HPDE6-E6E7 (cell line): Measurements from ENCODE around the gene AGPAT3.
"Not testable (repeated sequence)": the region's sequence is repeated elsewhere in the genome, so short reads cannot be mapped to it uniquely, and the experiment has no call there.

Experiments
- DNase-seq: peaks from one replicate; pipeline ENCODE4 v3.0.0; 2011; ENCODE audit warnings: missing footprints; ENCODE audit errors: extremely low spot score

The AGPAT3 gene

GRCh38 chr21:43882952-43883545 is 18.0 kb downstream of the AGPAT3 start:
- DNase-seq = no peak

DNA sequence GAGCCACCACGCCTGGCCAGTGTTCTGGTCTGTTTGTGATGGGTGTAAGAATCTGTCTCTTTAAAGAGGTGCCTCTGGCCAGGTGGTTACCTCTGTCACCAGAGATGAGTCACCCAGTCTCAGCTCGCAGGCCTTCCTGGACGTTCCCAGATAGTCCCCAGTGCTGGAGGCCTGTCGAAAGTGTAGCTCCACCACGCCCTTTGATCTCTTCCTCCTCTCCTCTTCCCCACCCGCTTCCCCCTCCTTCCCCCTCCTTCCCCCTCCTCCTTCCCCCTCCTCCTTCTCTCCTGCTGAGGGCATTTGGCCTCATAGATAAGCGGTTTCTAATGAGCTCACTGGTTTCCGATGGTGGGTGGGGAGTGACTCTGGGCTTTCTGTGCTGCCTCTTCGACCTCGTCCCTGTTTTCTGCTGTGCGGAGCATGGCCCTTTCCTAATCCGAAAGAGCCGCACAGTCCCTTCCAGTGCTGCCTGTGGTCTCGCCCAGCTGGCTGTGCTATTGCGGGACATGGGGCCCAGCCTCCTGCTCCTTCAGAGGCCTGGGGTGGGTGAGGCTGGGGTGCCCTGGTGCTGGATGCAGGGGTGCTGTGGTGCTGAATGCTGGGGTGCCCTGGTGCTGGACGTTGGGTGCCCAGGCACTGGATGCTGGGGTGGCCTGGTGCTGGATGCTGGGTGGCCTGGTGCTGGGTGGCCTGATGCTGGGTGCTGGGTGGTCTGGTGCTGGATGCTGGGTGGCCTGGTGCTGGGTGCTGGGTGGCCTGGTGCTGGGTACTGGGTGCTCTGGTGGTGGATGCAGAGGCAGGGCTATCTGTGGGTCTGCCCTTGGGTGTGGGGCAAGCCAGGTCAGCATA is 19.2 kb downstream of the AGPAT3 start:
- DNase-seq = no peak

GRCh38 chr21:43884861-43885417 is 19.9 kb downstream of the AGPAT3 start:
- DNase-seq = no peak

DNA sequence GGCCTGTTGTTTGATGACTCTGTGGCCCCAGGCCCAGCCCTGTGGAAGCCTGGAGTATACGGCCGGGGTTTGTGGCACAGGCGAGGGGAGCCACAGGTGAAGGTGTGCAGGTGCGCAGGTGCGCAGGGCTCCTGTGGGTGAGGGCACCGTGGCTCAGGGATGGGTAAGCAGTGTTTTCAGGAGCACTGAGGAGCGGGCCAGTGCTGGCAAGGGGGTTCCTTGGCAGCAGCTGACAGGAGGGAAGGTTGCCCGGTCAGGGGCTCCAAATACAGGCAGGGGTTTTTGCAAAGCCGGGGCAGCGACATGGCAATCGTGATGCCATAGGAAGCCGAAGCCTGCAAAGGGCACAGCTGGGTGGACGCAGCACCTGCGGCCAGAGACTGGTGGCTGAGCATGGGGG is 20.7 kb downstream of the AGPAT3 start:
- DNase-seq = no peak

- DNase-seq = no peak
Observed at GRCh38 chr21:43886565-43886964, 21.5 kb downstream of the AGPAT3 start.

- no peak for DNase-seq
Observed at GRCh38 chr21:43889069-43889468, 24.0 kb downstream of the AGPAT3 start.

- no peak for DNase-seq
Observed at GRCh38 chr21:43890042-43890441, 25.0 kb downstream of the AGPAT3 start.

DNA sequence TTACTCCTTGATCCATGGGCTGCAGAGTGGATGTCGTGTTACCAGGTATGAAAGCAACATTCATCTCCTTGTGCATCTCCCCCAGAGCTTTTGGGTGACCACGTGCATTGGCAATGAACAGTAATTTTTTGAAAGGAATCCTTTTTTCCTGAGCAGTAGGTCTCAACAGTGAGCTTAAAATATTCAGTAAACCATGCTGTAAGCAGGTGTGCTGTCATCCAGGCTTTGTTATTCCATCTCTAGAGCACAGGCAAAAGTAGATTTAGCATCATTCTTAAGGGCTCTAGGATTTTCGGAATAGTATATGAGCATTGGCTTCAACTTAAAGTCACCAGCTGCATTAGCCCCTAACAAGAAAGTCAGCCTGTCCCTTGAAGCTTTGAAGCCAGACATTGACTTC is 27.3 kb downstream of the AGPAT3 start:
- DNase-seq = no peak

GRCh38 chr21:43892984-43893535 is 28.0 kb downstream of the AGPAT3 start:
- DNase-seq = no peak

GRCh38 chr21:43893536-43894205 is 28.6 kb downstream of the AGPAT3 start:
- DNase-seq = no peak

- no peak for DNase-seq
Observed at GRCh38 chr21:43894206-43894577, 29.2 kb downstream of the AGPAT3 start.

DNA sequence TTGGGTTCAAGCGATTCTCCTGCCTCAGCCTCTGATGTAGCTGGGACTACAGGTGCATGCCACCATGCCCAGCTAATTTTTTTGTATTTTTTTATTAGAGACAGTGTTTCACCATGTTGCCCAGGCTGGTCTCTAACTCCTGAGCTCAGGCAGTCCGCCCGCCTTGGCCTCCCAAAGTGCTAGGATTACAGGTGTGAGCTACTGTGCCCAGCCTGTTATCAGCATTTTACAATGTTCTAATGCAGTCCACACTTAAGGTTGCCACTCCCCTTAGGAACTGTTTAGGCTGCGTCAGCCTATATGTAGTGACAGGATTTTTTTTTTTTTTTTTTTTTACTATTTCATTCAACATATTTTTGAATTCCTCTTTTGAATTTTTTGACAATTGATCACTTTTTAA is 30.2 kb downstream of the AGPAT3 start:
- no peak for DNase-seq

DNA sequence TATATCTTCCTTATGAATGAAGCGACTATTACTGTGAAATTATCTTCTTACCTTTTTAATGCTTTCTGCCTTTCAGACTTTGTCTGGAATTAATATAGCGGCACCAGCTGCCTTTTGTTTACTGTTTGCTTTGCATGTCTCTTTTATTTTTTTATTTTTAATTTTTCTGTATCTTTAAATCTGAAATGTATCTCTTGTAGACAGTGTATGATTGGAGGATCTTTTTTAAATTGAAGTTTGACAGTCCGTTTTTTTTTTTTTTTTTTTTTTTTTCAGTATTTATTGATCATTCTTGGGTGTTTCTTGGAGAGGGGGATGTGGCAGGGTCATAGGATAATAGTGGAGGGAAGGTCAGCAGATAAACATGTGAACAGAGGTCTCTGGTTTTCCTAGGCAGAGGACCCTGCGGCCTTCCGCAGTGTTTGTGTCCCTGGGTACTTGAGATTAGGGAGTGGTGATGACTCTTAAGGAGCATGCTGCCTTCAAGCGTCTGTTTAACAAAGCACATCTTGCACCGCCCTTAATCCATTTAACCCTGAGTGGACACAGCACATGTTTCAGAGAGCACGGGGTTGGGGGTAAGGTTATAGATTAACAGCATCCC is 31.8 kb downstream of the AGPAT3 start:
- DNase-seq = not testable (repeated sequence)

GRCh38 chr21:43899307-43900077 is 34.5 kb downstream of the AGPAT3 start:
- DNase-seq = no peak

- no peak for DNase-seq
Observed at GRCh38 chr21:43900078-43900385, 35.0 kb downstream of the AGPAT3 start.

DNA sequence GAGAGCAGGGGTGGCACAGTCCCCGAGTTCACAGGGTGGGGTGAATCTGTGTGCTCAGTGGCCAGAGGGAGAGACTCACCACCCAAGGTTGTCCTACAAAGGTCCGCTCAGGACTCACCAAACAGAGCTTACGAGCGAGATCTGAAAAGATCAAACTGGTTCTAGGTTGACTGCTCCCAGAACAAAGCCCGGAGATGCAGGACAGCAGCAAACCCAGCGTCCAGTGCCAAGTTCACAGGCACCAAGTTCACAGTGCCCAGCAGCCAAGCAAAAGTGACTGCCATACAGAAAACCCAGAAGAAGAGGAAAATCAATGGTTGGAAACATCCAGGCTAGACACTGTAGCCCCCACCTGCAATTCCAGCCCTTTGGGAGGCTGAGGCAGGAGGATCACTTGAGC is 35.7 kb downstream of the AGPAT3 start:
- no peak for DNase-seq

GRCh38 chr21:43902441-43902840 is 37.4 kb downstream of the AGPAT3 start:
- DNase-seq = no peak

GRCh38 chr21:43903451-43904091 is 38.5 kb downstream of the AGPAT3 start:
- DNase-seq = no peak

DNA sequence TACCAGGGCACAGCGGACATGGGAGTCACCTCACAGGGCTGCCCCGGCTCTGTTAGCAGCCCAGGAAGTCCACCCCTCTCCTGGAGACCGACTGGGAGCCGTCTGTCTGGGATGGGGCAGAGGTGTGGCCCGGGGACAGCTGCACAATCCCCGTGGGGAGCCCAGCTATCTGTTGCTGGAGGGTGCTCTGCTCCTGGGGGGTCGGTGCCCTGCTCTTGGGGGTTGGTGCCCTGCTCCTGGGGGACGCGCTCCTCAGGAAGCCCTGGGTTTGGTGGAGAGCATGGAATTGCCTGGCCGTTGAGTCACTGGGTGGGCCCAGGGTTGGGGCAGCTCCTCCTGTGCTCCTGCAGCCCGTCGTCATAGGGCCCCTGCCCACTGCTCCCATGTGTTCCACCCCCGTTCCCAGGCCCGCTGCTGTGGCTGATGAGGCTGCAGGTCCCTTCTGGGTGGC is 39.3 kb downstream of the AGPAT3 start:
- DNase-seq = no peak

DNA sequence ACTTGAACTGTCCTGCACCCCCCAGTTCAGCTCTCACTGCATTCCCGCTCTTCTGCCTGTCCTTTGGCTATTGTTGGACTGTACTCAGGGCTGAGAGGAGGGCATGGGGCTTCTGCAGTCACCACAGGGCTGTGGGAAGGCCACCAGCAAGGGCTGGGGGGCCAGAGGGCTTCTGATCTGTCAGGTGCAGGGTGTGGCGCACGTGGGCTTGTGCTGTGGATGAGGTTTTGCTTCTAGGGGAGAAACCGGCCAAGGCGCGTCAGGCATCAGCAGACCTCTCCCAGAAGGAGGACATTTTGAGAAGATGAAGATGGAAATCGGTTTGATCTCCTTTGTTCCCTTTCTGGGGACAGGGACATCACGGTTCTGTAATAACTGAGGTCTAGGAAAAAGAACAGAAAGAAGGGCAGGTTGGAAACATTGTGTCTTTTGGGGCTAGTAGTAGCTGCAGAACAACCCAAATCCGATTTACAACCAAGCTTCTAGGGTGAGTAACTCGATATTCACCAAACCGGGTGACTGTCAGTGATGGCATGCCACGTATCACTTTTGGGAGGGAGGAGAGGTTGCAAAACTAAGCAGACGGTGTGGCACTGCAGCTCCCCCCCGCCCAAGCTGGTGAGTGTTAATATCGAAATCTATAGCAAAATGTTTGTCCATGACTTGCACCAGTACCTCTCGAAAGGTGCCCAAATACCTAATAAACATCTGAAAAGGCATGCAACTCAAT is 40.9 kb downstream of the AGPAT3 start:
- no peak for DNase-seq
